GM21526 (cell line): Measurements from ENCODE around the gene ST3GAL3.
"Not testable (repeated sequence)": the region's sequence is repeated elsewhere in the genome, so short reads cannot be mapped to it uniquely, and the experiment has no call there.

ENCODE experiments used
- ATAC-seq: cut with Tn5 transposase; IDR thresholded peaks from one replicate; pipeline ENCODE4 v1.9.1; 2021; ENCODE audit warnings: moderate library complexity; ENCODE audit not compliant: unreplicated experiment, low FRiP score

ST3GAL3 gene

GRCh38 chr1:43693371-43693770 is 14.0 kb upstream of the ST3GAL3 start:
- no peak for ATAC-seq

- no peak for ATAC-seq
These were observed 8.1 kb upstream of the ST3GAL3 start for GRCh38 chr1:43699281-43699680.

- no peak for ATAC-seq
These were observed 3.5 kb upstream of the ST3GAL3 start for GRCh38 chr1:43703836-43704235.

- ATAC-seq = no peak
These were observed 2.5 kb upstream of the ST3GAL3 start for GRCh38 chr1:43704838-43705237.

GRCh38 chr1:43705334-43705733 is 2.0 kb upstream of the ST3GAL3 start:
- ATAC-seq = no peak

GRCh38 chr1:43705982-43706597 is 1.2 kb upstream of the ST3GAL3 start:
- no peak for ATAC-seq

- ATAC-seq = peak; percentile 8
These were observed 642 bp upstream of the ST3GAL3 start for GRCh38 chr1:43706598-43707189.

GRCh38 chr1:43708002-43708410 is 670 bp downstream of the ST3GAL3 start:
- no peak for ATAC-seq

GRCh38 chr1:43711049-43711448 is 3.7 kb downstream of the ST3GAL3 start:
- no peak for ATAC-seq

GRCh38 chr1:43711524-43712386 is 4.4 kb downstream of the ST3GAL3 start:
- no peak for ATAC-seq

- ATAC-seq = no peak
These were observed 9.4 kb downstream of the ST3GAL3 start for GRCh38 chr1:43716559-43717281.

GRCh38 chr1:43719063-43719462 is 11.7 kb downstream of the ST3GAL3 start:
- no peak for ATAC-seq

GRCh38 chr1:43719670-43720419 is 12.5 kb downstream of the ST3GAL3 start:
- ATAC-seq = not testable (repeated sequence)

- no peak for ATAC-seq
These were observed 15.5 kb downstream of the ST3GAL3 start for GRCh38 chr1:43722810-43723209.

GRCh38 chr1:43729816-43730463 is 22.6 kb downstream of the ST3GAL3 start:
- ATAC-seq = no peak

GRCh38 chr1:43731867-43732531 is 24.7 kb downstream of the ST3GAL3 start:
- ATAC-seq = no peak

- no peak for ATAC-seq
These were observed 29.5 kb downstream of the ST3GAL3 start for GRCh38 chr1:43736819-43737218.

- ATAC-seq = no peak
These were observed 34.7 kb downstream of the ST3GAL3 start for GRCh38 chr1:43742026-43742425.

- no peak for ATAC-seq
These were observed 35.9 kb downstream of the ST3GAL3 start for GRCh38 chr1:43743206-43743605.
